HG02571 (cell line): ENCODE measurements around the gene GPR148.

ENCODE experiments used
- ATAC-seq: cut with Tn5 transposase; IDR thresholded peaks from one replicate; pipeline ENCODE4 v1.9.1; 2021; ENCODE audit warnings: mild to moderate bottlenecking, moderate library complexity; ENCODE audit not compliant: unreplicated experiment

GPR148 gene

DNA sequence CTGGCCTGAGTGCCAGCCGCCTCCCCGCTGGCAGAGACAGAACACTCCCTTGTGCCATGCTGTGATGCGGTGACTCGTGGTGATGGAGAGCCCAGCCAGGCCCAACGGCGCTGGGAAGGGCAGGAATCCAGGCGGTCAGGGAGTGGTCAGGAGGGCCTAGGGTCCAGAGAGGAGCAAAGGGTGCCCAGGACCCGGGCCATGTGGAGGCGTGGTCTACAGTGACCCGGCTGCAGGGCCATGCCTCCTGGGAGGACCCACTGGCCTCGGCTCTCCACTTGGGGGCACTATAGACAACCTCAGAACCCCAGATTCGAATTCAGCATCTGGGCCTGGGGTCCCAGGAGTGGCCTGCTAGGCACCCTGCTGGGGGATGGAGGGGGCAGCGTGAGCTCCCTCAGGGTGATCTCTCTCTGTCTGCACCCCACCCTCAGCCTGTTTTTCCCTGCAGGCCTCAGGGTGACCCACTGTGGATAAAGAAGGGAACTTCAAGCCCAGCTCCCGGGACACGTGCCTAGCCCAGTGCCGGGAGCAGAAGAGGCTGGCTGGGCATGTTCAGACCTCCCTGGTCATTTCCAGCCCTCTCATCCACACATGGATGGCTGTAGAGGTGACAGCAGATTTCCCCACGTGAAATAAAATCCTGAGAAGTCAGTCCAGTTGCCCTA is 39.5 kb downstream of the GPR148 start:
- ATAC-seq, result no peak

GRCh38 chr2:130769343-130769907 is 40.6 kb downstream of the GPR148 start:
- no peak for ATAC-seq

- ATAC-seq, result no peak
Measured at GRCh38 chr2:130776550-130776949, 47.7 kb downstream of the GPR148 start.

DNA sequence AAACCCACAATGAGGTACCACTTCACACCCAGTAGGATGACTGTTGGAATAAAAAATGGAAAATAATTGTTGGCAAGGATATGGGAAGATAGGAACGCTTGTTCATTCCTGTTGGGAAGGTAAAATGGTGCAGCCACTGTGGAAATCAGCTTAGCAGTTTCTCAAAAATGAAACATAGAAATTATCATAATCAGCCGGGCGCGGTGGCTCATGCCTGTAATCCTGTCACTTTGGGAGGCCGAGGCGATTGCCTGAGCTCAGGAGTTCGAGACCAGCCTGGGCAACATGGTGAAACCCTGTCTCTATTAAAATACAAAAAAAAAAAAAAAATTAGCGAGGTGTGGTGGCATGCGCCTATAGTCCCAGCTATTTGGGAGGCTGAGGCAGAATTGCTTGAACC is 49.9 kb downstream of the GPR148 start:
- no peak for ATAC-seq
